Natural killer cell (primary cell): ENCODE results near the gene MAEA. TPM values are rescaled to one million over a fixed set of nuclear protein-coding genes. Genes with fewer than 3 reads are reported as not detected.

Source experiments
- ATAC-seq, 3 donors: fragments of 150-1000 bp in 2 of 3; fragments of 200-7000 bp in 1 of 3; cut with Tn5 transposase; 1 replicate in 1 of 3; 2 replicates in 2 of 3; pipeline ENCODE4 v1.10.0; 2021; ENCODE audit warnings: mild to moderate bottlenecking in 2 of 3, moderate library complexity in 2 of 3
- DNase-seq, 2 donors: peaks; one replicate each; pipeline versions ENCODE4 v3.0.0 to v3.0.0-alpha.2; 2013 to 2021; ENCODE audit warnings: mixed read lengths in 1 of 2
- H3K27ac ChIP-seq: one replicate; pipeline ENCODE4 v1.5.1; 2013; ENCODE audit warnings: mild to moderate bottlenecking, low read length
- H3K27me3 ChIP-seq: one replicate; pipeline ENCODE4 v1.6.1; 2013; ENCODE audit warnings: low read length; ENCODE audit not compliant: control insufficient read depth, insufficient read depth
- H3K36me3 ChIP-seq: one replicate; pipeline ENCODE4 v1.6.1; 2013; ENCODE audit warnings: low read length; ENCODE audit not compliant: control insufficient read depth, insufficient read depth
- H3K4me1 ChIP-seq: one replicate; pipeline ENCODE4 v1.6.1; 2013; ENCODE audit warnings: low read length; ENCODE audit not compliant: control insufficient read depth, insufficient read depth
- H3K4me3 ChIP-seq: one replicate; pipeline ENCODE4 v1.5.1; 2013; ENCODE audit warnings: low read length
- H3K9me3 ChIP-seq: one replicate; pipeline ENCODE4 v1.6.1; 2013; ENCODE audit warnings: low read length; ENCODE audit not compliant: control insufficient read depth, insufficient read depth
- H3K27ac Mint-ChIP-seq, 2 donors: one replicate each; pipeline ENCODE4 v1.8.0; 2022; ENCODE audit warnings: mild to moderate bottlenecking in 2 of 2, mixed read lengths in 2 of 2, moderate library complexity in 1 of 2
- H3K27me3 Mint-ChIP-seq, 2 donors: one replicate each; pipeline ENCODE4 v1.8.0; 2022; ENCODE audit warnings: low read depth in 2 of 2, mixed read lengths in 2 of 2
- H3K36me3 Mint-ChIP-seq: one replicate; pipeline ENCODE4 v1.8.0; 2022; ENCODE audit warnings: mixed read lengths
- H3K4me1 Mint-ChIP-seq, 2 donors: one replicate each; pipeline ENCODE4 v1.8.0; 2022; ENCODE audit warnings: mixed read lengths in 2 of 2
- H3K4me3 Mint-ChIP-seq: one replicate; pipeline ENCODE4 v1.8.0; 2022; ENCODE audit warnings: mild to moderate bottlenecking, moderate library complexity, mixed read lengths
- H3K9me3 Mint-ChIP-seq, 2 donors: one replicate each; pipeline ENCODE4 v1.8.0; 2022; ENCODE audit warnings: mixed read lengths in 2 of 2
- WGBS: methylation state at CpG from one replicate; pipeline ENCODE4 v1.1.7; 2013; ENCODE audit warnings: missing lambda C conversion rate; ENCODE audit not compliant: insufficient coverage; 5-methylcytosine and 5-hydroxymethylcytosine counted together
- intact Hi-C: fragments of 100-400 bp; cut with micrococcal nuclease; formaldehyde crosslinking; loops from one replicate; pipeline ENCODE4 v1.14.2; 2022
- total RNA-seq, 4 donors: library from RNA; stranded (reverse); fragments of 120-200 nt in 1 of 4; gene quantifications; one replicate each; pipeline versions ENCODE4 v1.2.3 to v1.2.4, GENCODE V29; 2013 to 2022
- TF ChIP-seq, protein P1 (sequence below): fragments of 200-600 bp; IDR thresholded peaks from one replicate; pipeline ENCODE4 v1.8.0; 2022; ENCODE audit warnings: antibody characterized with exemption

Gene MAEA
- total RNA-seq, 3 donors from 2014 or later (not counting 1 experiment from before 2014, with no cell fraction given): 63.5 to 89.2 (median 64.0) TPM

DNA sequence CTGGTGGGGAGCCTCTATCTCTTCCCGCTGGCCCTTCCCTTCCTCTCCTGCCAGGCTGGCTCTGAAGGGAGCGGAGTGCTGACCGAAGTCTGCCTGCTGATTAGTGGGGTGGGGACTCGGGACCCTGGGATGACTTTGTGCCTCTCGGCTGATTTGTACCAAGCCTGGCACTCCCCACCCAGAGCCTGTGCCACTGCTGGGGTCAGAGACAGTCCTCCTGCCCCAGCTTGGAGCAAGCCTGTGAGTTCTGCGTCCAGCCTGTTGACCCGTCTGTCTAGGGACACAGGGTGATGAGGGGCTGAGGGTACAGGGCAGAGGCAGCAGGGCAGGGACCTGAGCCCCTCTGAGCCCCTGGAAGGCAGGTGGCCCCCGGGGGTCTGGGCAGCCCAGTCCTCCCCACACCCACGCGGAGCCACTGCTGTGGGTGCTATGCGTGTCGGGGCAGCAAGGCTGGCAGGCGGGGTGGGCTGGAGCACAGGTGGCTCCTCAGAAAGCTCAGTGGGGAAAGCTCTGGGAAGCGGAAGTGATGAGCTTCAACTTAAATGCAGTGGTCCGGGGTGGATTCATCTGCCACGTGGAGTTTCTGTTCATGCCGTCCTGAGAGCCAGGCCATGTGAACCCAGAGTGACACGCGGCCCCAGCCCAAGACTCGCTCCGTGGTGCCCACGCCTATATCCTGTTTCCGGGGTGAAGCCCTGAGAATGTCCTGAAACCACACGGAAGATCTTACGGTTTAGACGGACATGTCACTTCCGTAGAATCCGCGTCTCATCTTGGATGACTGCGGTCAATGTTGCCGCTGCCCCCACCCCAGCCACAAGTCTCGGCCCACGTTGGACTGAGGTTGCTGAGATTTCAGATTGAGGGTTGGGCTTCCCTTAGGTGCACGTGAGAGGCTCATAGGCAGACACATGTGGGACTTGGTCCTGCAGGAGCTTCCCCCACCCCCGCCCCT, 36.3 kb downstream of the MAEA start:
- no peak overlapping the region for H3K27ac Mint-ChIP-seq

GRCh38 chr4:1326751-1327525, 37.2 kb downstream of the MAEA start:
- no peak for DNase-seq
- Histone ChIP-seq H3K4me3 (no peak overlapping the region), H3K27ac (no peak overlapping the region), H3K4me1 (peaks cover 34% of the 10 kb centered on the region), H3K36me3 (peaks cover 45% of the 10 kb centered on the region), H3K9me3 (no peaks in the 10 kb centered on the region), H3K27me3 (no peaks in the 10 kb centered on the region)
- H3K4me1 Mint-ChIP-seq: peaks cover 19 to 31% of the 10 kb centered on the region in 2 donors
- no peaks in the 10 kb centered on the region for H3K9me3 Mint-ChIP-seq
- H3K27ac Mint-ChIP-seq: no peak overlapping the region
- H3K27me3 Mint-ChIP-seq: no peaks in the 10 kb centered on the region
- intact Hi-C loops: no loop called here
- 95% methylated on average over 30 of the region's 30 CpGs for WGBS
- no peak for ATAC-seq
- no peaks in the 10 kb centered on the region for H3K36me3 Mint-ChIP-seq
- H3K4me3 Mint-ChIP-seq: no peak overlapping the region
- TF ChIP-seq, protein P1, sequence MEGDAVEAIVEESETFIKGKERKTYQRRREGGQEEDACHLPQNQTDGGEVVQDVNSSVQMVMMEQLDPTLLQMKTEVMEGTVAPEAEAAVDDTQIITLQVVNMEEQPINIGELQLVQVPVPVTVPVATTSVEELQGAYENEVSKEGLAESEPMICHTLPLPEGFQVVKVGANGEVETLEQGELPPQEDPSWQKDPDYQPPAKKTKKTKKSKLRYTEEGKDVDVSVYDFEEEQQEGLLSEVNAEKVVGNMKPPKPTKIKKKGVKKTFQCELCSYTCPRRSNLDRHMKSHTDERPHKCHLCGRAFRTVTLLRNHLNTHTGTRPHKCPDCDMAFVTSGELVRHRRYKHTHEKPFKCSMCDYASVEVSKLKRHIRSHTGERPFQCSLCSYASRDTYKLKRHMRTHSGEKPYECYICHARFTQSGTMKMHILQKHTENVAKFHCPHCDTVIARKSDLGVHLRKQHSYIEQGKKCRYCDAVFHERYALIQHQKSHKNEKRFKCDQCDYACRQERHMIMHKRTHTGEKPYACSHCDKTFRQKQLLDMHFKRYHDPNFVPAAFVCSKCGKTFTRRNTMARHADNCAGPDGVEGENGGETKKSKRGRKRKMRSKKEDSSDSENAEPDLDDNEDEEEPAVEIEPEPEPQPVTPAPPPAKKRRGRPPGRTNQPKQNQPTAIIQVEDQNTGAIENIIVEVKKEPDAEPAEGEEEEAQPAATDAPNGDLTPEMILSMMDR: no peak

More for the DNA sequence above, 36.3 kb downstream of the MAEA start:
- Mint-ChIP-seq H3K36me3 (no peaks in the 10 kb centered on the region), H3K4me1 (peaks cover 11 to 21% of the 10 kb centered on the region in 2 donors), H3K27me3 (no peaks in the 10 kb centered on the region), H3K4me3 (no peak overlapping the region), H3K9me3 (no peaks in the 10 kb centered on the region)
- TF ChIP-seq, protein P1: no peak
- no peak for ATAC-seq
- 93% methylated on average over 35 of the region's 35 CpGs for WGBS
- Histone ChIP-seq H3K36me3 (peaks cover 42% of the 10 kb centered on the region), H3K27me3 (no peaks in the 10 kb centered on the region), H3K4me3 (no peak overlapping the region), H3K27ac (no peak overlapping the region), H3K9me3 (no peaks in the 10 kb centered on the region), H3K4me1 (peaks cover 24% of the 10 kb centered on the region)
- DNase-seq: no peak
- intact Hi-C loops: no loop called here

DNA sequence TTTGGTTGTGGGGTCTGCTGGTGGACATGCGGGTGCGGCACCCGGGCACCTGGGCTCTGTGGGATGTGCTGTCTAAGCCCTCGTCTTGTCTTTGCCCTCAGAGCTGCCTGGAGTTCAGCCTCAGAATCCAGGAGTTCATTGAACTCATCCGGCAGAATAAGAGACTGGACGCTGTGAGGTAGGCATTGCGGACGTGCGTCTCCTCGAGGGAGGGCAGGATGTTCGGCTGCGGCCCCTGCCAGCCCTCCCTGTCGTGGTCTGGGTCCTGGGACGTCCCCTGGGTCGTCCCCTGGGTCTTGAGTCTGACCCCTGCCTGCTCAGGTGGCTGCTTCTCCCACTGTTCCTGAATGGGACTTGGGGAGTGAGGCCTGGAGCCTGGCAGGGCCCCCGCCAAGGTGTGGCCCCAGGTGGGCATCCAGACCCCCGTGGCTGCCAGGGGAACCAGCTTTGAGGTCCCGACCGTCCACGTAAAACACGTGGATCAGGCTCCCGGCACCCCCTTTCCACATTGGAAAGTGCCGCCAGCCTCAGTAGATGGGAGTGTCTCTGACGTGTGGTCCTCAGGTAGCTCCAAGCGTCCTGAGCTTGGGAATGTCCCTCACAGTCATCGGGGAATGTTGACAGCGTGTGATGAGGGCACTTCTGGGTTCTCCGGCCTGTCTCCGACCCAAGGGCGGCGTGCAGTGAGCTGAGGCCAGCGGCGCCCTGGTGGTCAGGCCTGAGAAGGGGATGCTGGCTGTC, 38.0 kb downstream of the MAEA start:
- no peaks in the 10 kb centered on the region for H3K9me3 ChIP-seq
- no peak overlapping the region for H3K27ac ChIP-seq
- ATAC-seq: no peak
- Mint-ChIP-seq H3K4me1 (peaks cover 19 to 32% of the 10 kb centered on the region in 2 donors), H3K36me3 (no peaks in the 10 kb centered on the region), H3K4me3 (no peak overlapping the region), H3K27me3 (no peaks in the 10 kb centered on the region), H3K27ac (no peak overlapping the region), H3K9me3 (no peaks in the 10 kb centered on the region)
- 96% methylated on average over 33 of the region's 33 CpGs for WGBS
- no peaks in the 10 kb centered on the region for H3K27me3 ChIP-seq
- intact Hi-C loops: no loop called here
- H3K36me3 ChIP-seq: peaks cover 40% of the 10 kb centered on the region
- peaks cover 38% of the 10 kb centered on the region for H3K4me1 ChIP-seq
- DNase-seq: no peak
- TF ChIP-seq, protein P1: no peak
- H3K4me3 ChIP-seq: no peak overlapping the region
